HepG2 (cell line): ENCODE measurements around the gene MAPKAPK3. TPM values are rescaled to one million over a fixed set of nuclear protein-coding genes. Genes with fewer than 3 reads are reported as not detected.
A peak's percentile ranks its signal among the peaks of the same experiment; 100 is the strongest.

Experiments used
- ARNT2 ChIP-seq: sonication (generic); formaldehyde crosslinking; IDR thresholded peaks from 2 replicates; pipeline ENCODE4 v1.8.0; 2022; ENCODE audit warnings: mild to moderate bottlenecking, low read depth, missing genetic modification reagents, moderate library complexity
- BCL6 ChIP-seq: IDR thresholded peaks from 2 replicates; pipeline ENCODE4 v1.6.1; 2016; ENCODE audit warnings: missing genetic modification reagents, missing compliant biosample characterization
- MAZ ChIP-seq, 2 experiments: sonication (generic) in 1 of 2; formaldehyde crosslinking in 1 of 2; IDR thresholded peaks; 2 replicates each; pipeline versions ENCODE4 v1.5.0 to v1.6.1; 2012 to 2020; ENCODE audit warnings: low read depth in 2 of 2, mild to moderate bottlenecking in 2 of 2, borderline replicate concordance in 1 of 2, improper control_type of control experiment in 1 of 2, low read length in 1 of 2, missing genetic modification reagents in 1 of 2, moderate library complexity in 1 of 2
- NCOA2 ChIP-seq: sonication (generic); formaldehyde crosslinking; IDR thresholded peaks from 2 replicates; pipeline ENCODE4 v1.8.0; 2022; ENCODE audit warnings: inconsistent platforms
- RXRA ChIP-seq: sonication (generic); formaldehyde crosslinking; IDR thresholded peaks from 2 replicates; pipeline ENCODE4 v1.5.1; 2020; ENCODE audit warnings: missing genetic modification reagents
- SIN3B ChIP-seq: fragments of 150-350 bp; IDR thresholded peaks from 2 replicates; pipeline ENCODE4 v1.6.1; 2014; ENCODE audit warnings: low read length
- TCF7L2 ChIP-seq: IDR thresholded peaks from 2 replicates; pipeline ENCODE4 v1.6.1; 2011; ENCODE audit warnings: mild to moderate bottlenecking, low read depth, low read length, moderate library complexity
- U2AF1 ChIP-seq: fragments of 200-400 bp; formaldehyde crosslinking; optimal IDR thresholded peaks from 2 replicates; pipeline ENCODE3; 2017; ENCODE audit warnings: mild to moderate bottlenecking, low read depth, low read length
- YEATS4 ChIP-seq: sonication (generic); formaldehyde crosslinking; IDR thresholded peaks from 2 replicates; pipeline ENCODE4 v1.4.0; 2020; ENCODE audit warnings: missing genetic modification reagents, borderline replicate concordance
- ZNF101 ChIP-seq: sonication (generic); formaldehyde crosslinking; IDR thresholded peaks from 2 replicates; pipeline ENCODE4 v1.4.0; 2020; ENCODE audit warnings: mild to moderate bottlenecking, low read depth, missing genetic modification reagents, borderline replicate concordance
- ZNF550 ChIP-seq: sonication (generic); formaldehyde crosslinking; IDR thresholded peaks from 2 replicates; pipeline ENCODE4 v1.4.0; 2020; ENCODE audit warnings: mild to moderate bottlenecking, missing genetic modification reagents, borderline replicate concordance
- ZSCAN20 ChIP-seq: sonication (generic); formaldehyde crosslinking; IDR thresholded peaks from 2 replicates; pipeline ENCODE4 v1.4.0; 2020; ENCODE audit warnings: missing genetic modification reagents, mild to moderate bottlenecking, borderline replicate concordance
- polyA plus RNA-seq, 8 experiments: library from polyadenylated mRNA; depleted of rRNA in 3 of 8; stranded (reverse) in 7 of 8; unstranded in 1 of 8; fragments of >200 nt; fragmentation: Illumina TruSeq in 4 of 8; extraction: Trizol in 4 of 8; gene quantifications; 2 replicates each; pipeline versions ENCODE4 v1.2.1 to v1.2.3, GENCODE V29; 2011 to 2016; ENCODE audit warnings: low read depth in 4 of 8, missing spikeins in 1 of 8, mixed read lengths in 1 of 8; ENCODE audit not compliant: insufficient read depth in 1 of 8
- total RNA-seq, 5 experiments: library from RNA; depleted of rRNA; stranded (reverse); fragments of >200 nt; fragmentation: Illumina TruSeq; extraction: Trizol; gene quantifications; 2 replicates each; pipeline ENCODE4 v1.2.3, GENCODE V29; 2016; ENCODE audit warnings: low read depth in 1 of 5
- TF ChIP-seq, protein P1 (sequence below): sonication (generic); formaldehyde crosslinking; conservative IDR thresholded peaks from 2 replicates; pipeline ENCODE4 v1.8.0; 2022; ENCODE audit warnings: mild to moderate bottlenecking, moderate library complexity, missing genetic modification reagents
- TF ChIP-seq, protein P2 (sequence below): sonication (generic); IDR thresholded peaks from 2 replicates; pipeline ENCODE4 v1.6.1; 2016; ENCODE audit warnings: low read depth, borderline replicate concordance
- TF ChIP-seq, protein P3 (sequence below): sonication (generic); formaldehyde crosslinking; IDR thresholded peaks from 2 replicates; pipeline ENCODE4 v1.5.0; 2020; ENCODE audit warnings: missing genetic modification reagents
- TF ChIP-seq, protein P4 (sequence below): sonication (generic); formaldehyde crosslinking; IDR thresholded peaks from 2 replicates; pipeline ENCODE4 v1.4.0; 2020; ENCODE audit warnings: mild to moderate bottlenecking, missing genetic modification reagents
- TF ChIP-seq, protein P5 (sequence below): sonication (generic); formaldehyde crosslinking; IDR thresholded peaks from 2 replicates; pipeline ENCODE4 v1.5.0; 2020; ENCODE audit warnings: mild to moderate bottlenecking, low read depth, missing genetic modification reagents, borderline replicate concordance
- TF ChIP-seq, protein P6 (sequence below): sonication (generic); formaldehyde crosslinking; conservative IDR thresholded peaks from 2 replicates; pipeline ENCODE4 v1.4.0; 2020; ENCODE audit warnings: missing genetic modification reagents
- TF ChIP-seq, protein P7 (sequence below): sonication (generic); formaldehyde crosslinking; IDR thresholded peaks from 2 replicates; pipeline ENCODE4 v1.8.0; 2023; ENCODE audit warnings: mild to moderate bottlenecking, missing genetic modification reagents

The MAPKAPK3 gene
- total and polyA plus RNA-seq, 2 of the 13 experiments (the other 11 are each of a cell fraction or from before 2014, with no cell fraction given), result 39.9 to 41.2 TPM

DNA sequence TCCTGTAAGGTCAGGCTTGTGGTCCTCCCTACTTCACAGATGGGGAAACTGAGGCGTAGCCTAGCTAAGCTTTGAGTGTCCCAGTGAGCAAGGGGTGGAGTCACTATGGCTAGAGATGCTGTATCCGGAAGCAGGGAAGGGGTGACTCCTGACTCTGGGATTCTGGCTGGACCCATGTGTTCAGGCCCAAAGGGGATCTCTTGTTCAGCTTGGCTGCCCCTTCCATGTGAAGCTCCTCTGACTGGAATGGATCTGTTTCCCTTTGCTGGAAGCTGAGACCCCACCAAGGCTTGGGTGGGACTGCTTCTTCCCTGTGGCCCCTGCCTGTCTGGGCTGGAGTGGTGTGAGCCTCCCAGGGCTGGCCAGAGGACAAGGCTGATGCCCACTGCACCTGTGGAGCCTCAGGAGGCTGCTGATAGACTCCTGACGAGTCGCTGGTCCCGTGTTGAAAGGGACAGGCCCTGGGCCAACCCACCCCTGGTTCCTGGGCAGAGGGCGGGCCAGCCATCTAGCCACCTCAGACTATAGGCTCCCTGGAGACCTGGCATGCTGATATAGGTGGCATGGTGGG lies 1.0 kb downstream of the MAPKAPK3 start (continued):
- TF ChIP-seq, protein P1, sequence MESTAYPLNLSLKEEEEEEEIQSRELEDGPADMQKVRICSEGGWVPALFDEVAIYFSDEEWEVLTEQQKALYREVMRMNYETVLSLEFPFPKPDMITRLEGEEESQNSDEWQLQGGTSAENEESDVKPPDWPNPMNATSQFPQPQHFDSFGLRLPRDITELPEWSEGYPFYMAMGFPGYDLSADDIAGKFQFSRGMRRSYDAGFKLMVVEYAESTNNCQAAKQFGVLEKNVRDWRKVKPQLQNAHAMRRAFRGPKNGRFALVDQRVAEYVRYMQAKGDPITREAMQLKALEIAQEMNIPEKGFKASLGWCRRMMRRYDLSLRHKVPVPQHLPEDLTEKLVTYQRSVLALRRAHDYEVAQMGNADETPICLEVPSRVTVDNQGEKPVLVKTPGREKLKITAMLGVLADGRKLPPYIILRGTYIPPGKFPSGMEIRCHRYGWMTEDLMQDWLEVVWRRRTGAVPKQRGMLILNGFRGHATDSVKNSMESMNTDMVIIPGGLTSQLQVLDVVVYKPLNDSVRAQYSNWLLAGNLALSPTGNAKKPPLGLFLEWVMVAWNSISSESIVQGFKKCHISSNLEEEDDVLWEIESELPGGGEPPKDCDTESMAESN, result no peak
- TF ChIP-seq, protein P2, sequence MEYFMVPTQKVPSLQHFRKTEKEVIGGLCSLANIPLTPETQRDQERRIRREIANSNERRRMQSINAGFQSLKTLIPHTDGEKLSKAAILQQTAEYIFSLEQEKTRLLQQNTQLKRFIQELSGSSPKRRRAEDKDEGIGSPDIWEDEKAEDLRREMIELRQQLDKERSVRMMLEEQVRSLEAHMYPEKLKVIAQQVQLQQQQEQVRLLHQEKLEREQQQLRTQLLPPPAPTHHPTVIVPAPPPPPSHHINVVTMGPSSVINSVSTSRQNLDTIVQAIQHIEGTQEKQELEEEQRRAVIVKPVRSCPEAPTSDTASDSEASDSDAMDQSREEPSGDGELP, result no peak
- TF ChIP-seq BCL6 (CRISPR knock-in tag) (no peak), TCF7L2 (no peak), MAZ (IDR thresholded peaks at IDR 0.05; ENCODE audit: borderline replicate concordance, low read depth, low read length) (no peak), MAZ (CRISPR knock-in tag; IDR thresholded peaks at IDR 0.05; ENCODE audit: low read depth) (no peak; the same call in 1 of the 2 replicates), YEATS4 (no peak), ZSCAN20 (CRISPR knock-in tag) (no peak), ARNT2 (CRISPR knock-in tag) (no peak), NCOA2 (CRISPR knock-in tag) (no peak), RXRA (CRISPR knock-in tag) (no peak), ZNF101 (CRISPR knock-in tag) (no peak), SIN3B (no peak), U2AF1 (no peak), ZNF550 (CRISPR knock-in tag) (no peak)
- TF ChIP-seq, protein P3, sequence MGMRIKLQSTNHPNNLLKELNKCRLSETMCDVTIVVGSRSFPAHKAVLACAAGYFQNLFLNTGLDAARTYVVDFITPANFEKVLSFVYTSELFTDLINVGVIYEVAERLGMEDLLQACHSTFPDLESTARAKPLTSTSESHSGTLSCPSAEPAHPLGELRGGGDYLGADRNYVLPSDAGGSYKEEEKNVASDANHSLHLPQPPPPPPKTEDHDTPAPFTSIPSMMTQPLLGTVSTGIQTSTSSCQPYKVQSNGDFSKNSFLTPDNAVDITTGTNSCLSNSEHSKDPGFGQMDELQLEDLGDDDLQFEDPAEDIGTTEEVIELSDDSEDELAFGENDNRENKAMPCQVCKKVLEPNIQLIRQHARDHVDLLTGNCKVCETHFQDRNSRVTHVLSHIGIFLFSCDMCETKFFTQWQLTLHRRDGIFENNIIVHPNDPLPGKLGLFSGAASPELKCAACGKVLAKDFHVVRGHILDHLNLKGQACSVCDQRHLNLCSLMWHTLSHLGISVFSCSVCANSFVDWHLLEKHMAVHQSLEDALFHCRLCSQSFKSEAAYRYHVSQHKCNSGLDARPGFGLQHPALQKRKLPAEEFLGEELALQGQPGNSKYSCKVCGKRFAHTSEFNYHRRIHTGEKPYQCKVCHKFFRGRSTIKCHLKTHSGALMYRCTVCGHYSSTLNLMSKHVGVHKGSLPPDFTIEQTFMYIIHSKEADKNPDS (CRISPR knock-in tag), result no peak
- TF ChIP-seq, protein P4, sequence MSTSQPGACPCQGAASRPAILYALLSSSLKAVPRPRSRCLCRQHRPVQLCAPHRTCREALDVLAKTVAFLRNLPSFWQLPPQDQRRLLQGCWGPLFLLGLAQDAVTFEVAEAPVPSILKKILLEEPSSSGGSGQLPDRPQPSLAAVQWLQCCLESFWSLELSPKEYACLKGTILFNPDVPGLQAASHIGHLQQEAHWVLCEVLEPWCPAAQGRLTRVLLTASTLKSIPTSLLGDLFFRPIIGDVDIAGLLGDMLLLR, result 0 out of 2 replicates have a peak, but pooled peaks have one; percentile 41
- TF ChIP-seq, protein P5, sequence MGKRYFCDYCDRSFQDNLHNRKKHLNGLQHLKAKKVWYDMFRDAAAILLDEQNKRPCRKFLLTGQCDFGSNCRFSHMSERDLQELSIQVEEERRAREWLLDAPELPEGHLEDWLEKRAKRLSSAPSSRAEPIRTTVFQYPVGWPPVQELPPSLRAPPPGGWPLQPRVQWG (CRISPR knock-in tag), result no peak
- TF ChIP-seq, protein P6, sequence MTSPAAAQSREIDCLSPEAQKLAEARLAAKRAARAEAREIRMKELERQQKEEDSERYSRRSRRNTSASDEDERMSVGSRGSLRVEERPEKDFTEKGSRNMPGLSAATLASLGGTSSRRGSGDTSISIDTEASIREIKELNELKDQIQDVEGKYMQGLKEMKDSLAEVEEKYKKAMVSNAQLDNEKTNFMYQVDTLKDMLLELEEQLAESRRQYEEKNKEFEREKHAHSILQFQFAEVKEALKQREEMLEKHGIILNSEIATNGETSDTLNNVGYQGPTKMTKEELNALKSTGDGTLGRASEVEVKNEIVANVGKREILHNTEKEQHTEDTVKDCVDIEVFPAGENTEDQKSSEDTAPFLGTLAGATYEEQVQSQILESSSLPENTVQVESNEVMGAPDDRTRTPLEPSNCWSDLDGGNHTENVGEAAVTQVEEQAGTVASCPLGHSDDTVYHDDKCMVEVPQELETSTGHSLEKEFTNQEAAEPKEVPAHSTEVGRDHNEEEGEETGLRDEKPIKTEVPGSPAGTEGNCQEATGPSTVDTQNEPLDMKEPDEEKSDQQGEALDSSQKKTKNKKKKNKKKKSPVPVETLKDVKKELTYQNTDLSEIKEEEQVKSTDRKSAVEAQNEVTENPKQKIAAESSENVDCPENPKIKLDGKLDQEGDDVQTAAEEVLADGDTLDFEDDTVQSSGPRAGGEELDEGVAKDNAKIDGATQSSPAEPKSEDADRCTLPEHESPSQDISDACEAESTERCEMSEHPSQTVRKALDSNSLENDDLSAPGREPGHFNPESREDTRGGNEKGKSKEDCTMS (CRISPR knock-in tag), result no peak
- TF ChIP-seq, protein P7, sequence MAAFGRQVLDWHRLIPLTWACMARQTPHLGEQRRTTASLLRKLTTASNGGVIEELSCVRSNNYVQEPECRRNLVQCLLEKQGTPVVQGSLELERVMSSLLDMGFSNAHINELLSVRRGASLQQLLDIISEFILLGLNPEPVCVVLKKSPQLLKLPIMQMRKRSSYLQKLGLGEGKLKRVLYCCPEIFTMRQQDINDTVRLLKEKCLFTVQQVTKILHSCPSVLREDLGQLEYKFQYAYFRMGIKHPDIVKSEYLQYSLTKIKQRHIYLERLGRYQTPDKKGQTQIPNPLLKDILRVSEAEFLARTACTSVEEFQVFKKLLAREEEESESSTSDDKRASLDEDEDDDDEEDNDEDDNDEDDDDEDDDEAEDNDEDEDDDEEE (CRISPR knock-in tag), result peak; percentile 42; the same call in 1 of the 2 replicates
